Renal pelvis (tissue), 4 donors: Measurements from ENCODE around the gene SEPTIN8. TPM values are rescaled to one million over a fixed set of nuclear protein-coding genes. Genes with fewer than 3 reads are reported as not detected.

Source experiments
- DNase-seq: peaks from one replicate; pipeline ENCODE4 v3.0.0-alpha.2; 2013
- polyA plus RNA-seq, 3 donors: library from polyadenylated mRNA; unstranded; fragments of 120-200 nt; gene quantifications; one replicate each; pipeline ENCODE4 v1.2.1, GENCODE V29; 2013; ENCODE audit not compliant: insufficient read length in 3 of 3

The SEPTIN8 gene
- polyA plus RNA-seq, 3 donors: 79.1 to 87.7 (median 84.1) TPM

DNA sequence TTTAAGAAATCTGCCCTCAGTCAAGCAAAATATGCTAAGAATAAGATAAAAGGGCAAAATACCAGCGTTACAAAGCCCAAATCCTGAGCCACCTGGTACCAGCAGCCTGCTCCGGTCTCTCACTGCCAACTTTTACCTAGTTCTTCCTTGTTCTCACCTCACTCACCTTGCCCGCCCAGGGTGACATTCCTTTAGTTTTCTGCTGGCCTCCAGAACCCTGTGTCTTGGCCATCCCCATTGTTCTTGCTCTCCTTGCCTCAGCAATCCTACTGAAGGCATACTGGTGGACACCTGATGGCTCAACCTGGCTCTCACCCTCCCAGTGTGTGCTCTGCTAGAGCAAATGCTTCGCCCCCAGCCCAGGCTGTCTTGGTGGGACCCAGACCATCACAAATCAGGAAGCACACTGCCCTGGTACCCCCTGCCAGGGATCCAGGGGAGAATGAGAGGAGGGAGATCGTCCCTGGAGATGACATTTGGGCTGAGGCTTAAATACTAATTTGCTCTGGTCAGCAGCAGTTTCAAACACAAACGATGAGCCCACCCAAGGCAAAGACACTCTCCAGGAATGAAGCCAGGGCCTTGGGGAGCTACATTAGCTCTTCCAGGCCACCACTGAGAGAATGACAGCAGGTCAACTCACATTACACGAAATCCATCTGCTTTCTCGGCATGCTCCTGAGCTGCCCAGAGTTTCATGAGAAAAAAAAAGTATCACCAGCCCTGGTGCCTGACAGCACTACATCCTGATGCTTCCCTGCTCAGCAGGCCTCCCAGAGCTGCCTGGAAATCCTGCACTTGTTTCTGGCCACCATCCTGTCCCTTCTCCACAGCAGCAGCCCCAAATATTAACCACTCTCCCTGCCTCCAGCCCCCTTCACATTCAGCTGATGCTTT, 12.2 kb upstream of the SEPTIN8 start:
- no peak for DNase-seq

GRCh38 chr5:132788508-132788907, 11.5 kb upstream of the SEPTIN8 start:
- no peak for DNase-seq

GRCh38 chr5:132787076-132787475, 10.0 kb upstream of the SEPTIN8 start:
- DNase-seq: no peak

DNA sequence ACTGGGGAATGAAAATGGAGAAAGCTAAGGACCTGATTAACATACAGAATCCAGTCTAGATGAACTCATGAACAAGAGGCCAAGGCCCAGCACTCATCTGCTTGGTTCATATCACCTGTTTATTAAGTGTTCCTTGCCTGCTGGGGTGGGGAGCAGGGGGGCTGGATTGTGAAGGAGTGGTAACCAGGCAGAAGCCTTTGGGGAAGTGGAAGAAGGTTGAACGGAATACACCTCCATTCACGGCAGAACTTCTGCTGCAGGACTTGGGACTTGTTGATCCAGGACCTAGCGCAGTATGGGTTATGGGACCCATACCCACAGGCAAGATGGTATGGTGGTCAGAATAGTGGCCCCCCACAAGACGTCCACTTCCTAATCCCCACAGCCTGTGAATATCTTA, 8.8 kb upstream of the SEPTIN8 start:
- DNase-seq: no peak

DNA sequence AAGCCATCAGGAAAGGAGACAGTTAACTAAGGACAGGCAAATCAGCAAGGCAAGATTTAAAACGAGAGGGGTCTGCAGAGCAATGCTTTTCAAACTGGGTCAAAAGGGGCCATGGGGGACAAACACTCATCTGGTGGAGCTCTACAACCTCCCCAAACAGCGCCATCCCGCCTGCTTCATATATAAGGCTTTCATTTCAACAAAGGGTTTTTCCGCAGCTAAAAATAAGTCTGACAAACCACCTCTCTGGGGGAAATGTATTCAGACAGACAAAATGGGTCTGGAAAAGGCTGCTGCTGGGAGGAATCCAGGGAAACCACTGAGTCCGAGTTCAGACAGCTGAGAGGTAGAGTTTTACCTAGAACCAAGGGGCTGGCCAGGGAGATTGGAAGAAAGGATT, 8.3 kb upstream of the SEPTIN8 start:
- DNase-seq: no peak

GRCh38 chr5:132782101-132782500, 5.1 kb upstream of the SEPTIN8 start:
- no peak for DNase-seq

DNA sequence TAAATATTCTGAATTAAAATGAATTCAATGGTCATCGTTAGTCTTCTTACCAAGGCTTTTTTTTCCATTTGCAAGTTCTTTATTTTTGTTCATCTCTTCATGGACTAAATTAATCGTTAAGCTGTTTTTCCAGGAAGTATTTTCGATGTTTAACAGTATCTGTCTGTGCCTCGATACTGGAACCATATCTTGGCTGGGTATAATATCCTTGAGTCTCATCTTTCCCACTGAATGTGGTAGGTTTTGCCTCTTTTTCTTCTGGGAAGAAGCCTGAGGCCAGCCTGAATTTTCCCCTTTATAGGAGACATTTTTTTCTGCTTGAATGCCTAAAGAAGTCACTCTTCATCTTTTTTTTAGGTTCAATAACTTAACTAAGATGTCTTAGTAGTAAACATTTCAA, 4.0 kb upstream of the SEPTIN8 start:
- DNase-seq: no peak

DNA sequence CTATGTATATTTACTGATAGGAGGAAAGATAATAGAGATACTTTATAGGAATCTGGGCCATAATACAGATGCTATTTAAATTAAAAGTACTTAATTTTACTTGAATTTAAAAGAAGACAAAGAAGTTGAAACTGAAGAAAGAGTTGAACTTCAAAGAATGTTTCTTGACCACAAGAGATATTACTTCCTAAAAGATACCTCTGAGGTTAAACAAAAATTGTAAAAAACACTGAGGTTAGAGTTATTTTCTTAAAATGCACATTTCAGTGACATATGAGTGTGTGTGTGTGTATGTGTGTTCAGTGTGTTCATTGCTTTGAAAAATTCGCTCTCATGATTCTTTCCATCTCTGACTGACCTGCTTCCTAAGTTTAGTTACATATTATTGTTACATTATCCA, 3.5 kb upstream of the SEPTIN8 start:
- no peak for DNase-seq

GRCh38 chr5:132779961-132780360, 2.9 kb upstream of the SEPTIN8 start:
- no peak for DNase-seq

DNA sequence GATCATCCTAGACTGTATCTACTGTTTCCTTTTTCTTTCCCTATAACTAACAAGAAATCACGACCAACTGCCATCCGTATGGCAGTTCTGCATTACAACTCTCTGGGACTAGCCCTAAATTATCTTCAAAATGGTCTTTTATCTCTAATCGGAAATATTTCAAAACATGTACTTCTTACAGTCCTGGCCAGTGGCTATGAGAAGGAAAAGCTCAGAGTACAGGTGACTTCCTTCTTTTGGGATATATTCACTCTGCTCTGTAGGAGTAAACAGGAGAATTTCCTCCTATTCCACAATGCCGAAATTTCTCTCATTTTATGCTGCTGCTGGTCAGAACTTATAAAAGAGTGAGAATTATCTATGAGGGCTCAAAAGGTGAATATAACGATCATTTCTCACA, 1.8 kb upstream of the SEPTIN8 start:
- DNase-seq: no peak

DNA sequence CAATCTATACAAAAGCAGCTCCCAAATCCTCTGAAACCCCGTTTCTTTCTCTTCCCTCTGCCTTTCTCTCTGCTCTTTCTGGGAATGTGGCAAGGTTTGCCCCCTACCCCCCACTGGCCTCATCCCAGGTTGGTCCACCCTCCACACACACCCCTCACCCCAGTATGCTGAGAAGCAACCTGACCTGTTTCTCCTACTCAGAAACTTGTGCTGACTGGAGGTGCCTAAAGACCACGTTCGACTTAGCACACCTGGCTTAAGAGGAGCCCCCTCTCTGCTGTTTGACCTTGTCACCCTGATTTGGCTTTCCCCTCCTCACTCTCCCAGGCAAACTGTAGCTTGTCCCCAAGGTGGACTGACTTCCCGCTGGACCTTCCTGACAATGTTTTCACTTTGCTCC, 1.1 kb upstream of the SEPTIN8 start:
- no peak for DNase-seq

- no peak for DNase-seq
These were observed 166 bp downstream of the SEPTIN8 start for GRCh38 chr5:132776938-132777208.

DNA sequence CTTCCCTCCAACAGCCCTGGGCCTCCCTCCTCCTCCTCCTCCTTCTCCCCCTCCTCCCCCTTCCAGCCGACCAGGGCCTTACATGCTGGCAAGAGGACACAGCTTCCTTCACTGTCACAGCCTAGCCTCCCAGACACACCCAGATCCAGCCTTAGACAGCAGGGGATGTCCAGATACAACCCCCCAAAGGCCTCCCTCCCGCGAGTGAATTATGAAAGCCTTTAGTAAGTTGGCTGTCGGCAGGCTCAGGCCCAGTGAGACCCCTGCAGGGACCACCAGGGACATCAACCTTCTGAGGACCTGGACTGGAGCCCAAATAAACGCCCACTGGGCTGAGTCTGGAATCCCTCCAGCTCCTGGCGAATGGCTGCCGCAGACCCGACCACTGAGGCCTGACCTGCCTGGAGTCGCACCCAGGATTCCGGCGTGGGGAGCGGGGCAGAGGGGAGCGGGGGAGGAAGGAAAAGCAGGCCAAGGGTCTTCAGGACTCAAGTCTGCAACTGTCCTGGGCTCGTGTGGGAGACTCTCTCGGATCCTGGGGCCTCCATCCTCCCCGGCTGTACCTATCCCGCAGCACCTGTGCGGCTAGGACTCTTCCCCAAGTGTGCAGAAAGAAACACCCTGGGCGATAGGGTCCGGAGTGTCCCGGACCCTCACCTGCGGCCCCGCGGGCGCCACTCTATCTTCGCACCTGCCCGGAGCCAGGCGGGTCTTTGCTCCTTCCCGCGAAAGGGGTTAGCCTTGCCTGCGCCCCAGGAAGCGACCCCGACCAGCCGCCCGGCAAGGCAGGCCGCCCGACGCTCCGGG, 705 bp downstream of the SEPTIN8 start:
- peak; percentile 57 for DNase-seq

GRCh38 chr5:132775476-132775961, 1.5 kb downstream of the SEPTIN8 start:
- peak; percentile 50 for DNase-seq

DNA sequence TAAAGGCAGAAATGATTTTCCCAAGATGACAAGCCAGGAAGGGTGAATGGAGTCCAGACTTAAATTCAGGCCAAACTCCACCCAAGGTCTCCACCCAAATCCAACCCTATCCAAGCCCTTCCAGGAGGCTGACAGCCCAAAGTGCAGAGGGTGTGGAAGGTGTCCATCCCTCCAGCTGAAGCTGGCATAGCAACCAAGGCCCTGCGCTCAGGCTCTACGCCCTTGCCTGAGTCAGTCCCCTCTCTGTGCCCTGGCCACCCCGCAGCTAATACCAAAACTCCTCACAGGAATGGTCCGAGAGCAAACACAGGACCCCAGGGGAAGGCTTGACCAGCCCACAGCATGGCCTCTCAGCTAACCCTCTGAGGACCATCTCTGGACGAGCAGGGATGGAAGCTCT, 2.1 kb downstream of the SEPTIN8 start:
- DNase-seq: no peak

GRCh38 chr5:132774406-132774805, 2.6 kb downstream of the SEPTIN8 start:
- no peak for DNase-seq

DNA sequence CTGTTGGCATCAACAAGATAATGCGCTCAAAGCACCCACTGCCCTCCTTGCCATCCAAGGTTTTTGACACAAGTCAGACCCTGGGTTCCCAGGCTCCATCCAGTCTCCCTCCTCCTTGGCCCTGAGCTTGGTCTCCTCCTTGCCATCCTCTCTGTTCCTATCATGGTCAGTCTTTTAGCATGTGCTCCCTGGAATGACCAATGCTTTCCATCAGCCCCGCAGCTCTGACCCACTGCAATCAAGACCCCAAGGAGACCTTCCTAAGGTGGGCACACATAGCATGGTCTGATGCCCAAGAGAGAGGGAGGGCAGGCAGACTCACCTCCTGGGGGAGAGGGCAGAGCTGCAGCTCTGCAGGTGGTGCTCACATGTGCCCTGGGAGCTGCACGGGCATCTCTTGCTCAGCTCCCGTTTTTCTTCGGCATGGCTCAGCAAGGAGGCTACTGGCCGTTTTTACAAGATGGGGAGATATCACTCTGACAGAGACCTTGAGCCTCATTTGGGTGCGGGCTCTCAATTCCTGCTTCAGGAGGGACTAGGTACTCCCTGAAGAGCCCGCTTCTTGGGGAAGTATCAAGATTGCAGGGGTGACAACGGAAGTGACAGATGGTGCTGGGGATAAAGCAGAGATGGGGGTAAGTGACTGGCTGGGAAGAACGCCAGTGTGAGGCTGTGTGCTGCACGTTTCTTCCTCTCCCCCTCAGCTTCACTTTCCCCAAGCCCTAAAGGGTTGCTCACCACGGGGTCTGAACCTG, 3.3 kb downstream of the SEPTIN8 start:
- no peak for DNase-seq

DNA sequence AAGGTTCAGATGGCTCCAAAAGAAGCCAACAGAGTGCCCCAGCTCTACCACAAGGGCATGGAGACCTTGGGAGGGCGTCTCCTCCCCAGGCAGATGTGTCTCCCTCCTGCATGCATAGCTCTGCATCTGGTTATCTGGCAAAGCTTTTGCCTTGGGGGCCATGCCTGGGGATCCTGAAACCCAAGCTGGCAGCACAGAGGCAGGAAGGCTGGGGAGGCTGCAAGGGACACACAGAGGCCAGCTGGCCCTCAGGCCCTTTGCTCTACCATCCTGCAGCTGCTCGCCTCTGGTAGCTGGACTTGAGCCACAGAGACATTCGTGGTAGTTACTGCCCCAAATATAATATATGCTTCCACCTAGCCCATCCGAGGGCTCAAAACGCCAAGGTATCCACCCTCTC, 3.9 kb downstream of the SEPTIN8 start:
- DNase-seq: no peak

- DNase-seq: no peak
These were observed 4.6 kb downstream of the SEPTIN8 start for GRCh38 chr5:132772291-132773070.

DNA sequence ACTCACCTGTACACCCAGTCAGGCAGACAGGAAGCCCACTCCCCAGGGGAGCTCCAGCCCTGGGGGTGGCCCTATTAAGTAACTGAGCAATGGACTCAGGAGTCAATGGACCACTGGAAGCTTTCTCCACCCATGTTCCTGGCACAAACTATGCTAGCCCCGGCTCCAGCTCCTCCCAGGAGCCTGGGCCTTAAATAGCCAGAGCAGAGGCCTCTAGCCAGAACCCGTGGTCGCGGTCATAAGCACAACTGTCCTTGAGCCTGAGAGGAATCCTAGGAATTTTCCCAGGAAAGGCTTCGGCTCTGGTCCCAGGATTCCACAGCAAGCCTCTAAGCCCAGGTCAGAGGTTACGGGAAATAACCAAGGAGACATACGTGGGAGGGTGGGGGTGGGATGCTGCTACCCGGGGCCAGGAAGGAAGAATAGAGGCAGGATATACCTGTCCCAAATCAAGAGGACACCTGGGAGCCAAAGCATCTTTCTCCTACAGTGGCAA, 5.5 kb downstream of the SEPTIN8 start:
- no peak for DNase-seq

- no peak for DNase-seq
These were observed 6.4 kb downstream of the SEPTIN8 start for GRCh38 chr5:132770476-132771159.
